ENCODE measurements around the gene ACP3.

Gene ACP3

GRCh38 chr3:132401255-132401654 is 84.0 kb downstream of the ACP3 start:
- H2AFZ ChIP-seq (ENCODE audit: low read depth, low read length, severe bottlenecking), result no peak overlapping the region
- no peaks in the 10 kb centered on the region for H3K9me2 ChIP-seq (replicated peaks; ENCODE audit: insufficient read depth, low read length)
- no peak overlapping the region for H3K4me2 ChIP-seq (ENCODE audit: low read depth, low read length, poor library complexity, severe bottlenecking)
- no peaks in the 10 kb centered on the region for H3K27me3 ChIP-seq (ENCODE audit: low read length)
- H3K27ac ChIP-seq (ENCODE audit: low read depth, low read length), result no peak overlapping the region
- no peaks in the 10 kb centered on the region for H3F3A ChIP-seq (ENCODE audit: insufficient read depth)
- H3K9me3 ChIP-seq (ENCODE audit: insufficient read depth, low read length), result no peaks in the 10 kb centered on the region
- H3K36me3 ChIP-seq (ENCODE audit: low read length), result no peaks in the 10 kb centered on the region
- no peak overlapping the region for H3K9ac ChIP-seq (ENCODE audit: low read length)
- H4K20me1 ChIP-seq (ENCODE audit: low read depth, low read length), result no peaks in the 10 kb centered on the region
- H3K79me2 ChIP-seq (ENCODE audit: insufficient read depth, low read length), result no peaks in the 10 kb centered on the region
- no peak for TF ChIP-seq EZH2phosphoT487 (conservative IDR thresholded peaks at IDR 0.05; ENCODE audit: low read length)
- no peak for TF ChIP-seq CTCF (IDR thresholded peaks at IDR 0.05; ENCODE audit: insufficient read depth, low read length, poor library complexity, severe bottlenecking)
- H3K4me3 ChIP-seq (ENCODE audit: insufficient read depth, low read length, poor library complexity, severe bottlenecking), result no peak overlapping the region

DNA sequence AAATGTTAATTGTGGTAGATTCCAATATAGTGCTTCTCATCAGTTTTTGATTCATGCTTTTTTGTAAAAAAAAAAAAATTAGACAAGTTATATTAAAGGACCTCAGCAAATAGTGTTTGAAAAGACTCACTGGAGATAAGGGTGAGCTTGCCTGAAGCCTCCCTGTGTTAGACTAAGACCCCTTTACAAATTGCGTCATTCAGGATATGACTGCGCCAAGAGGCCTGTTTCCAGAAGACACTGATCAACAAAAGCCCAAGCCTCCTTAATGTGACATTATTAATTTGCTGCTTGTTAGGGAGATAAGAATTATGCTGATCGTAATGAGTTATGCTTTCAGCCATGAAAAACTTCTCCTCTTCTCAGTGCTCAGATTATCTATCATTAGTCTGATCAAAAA is 87.1 kb downstream of the ACP3 start:
- no peak overlapping the region for H3K4me3 ChIP-seq (ENCODE audit: insufficient read depth, low read length, poor library complexity, severe bottlenecking)
- H3K79me2 ChIP-seq (ENCODE audit: insufficient read depth, low read length), result no peaks in the 10 kb centered on the region
- no peaks in the 10 kb centered on the region for H3K9me3 ChIP-seq (ENCODE audit: insufficient read depth, low read length)
- no peaks in the 10 kb centered on the region for H4K20me1 ChIP-seq (ENCODE audit: low read depth, low read length)
- no peak overlapping the region for H3K27ac ChIP-seq (ENCODE audit: low read depth, low read length)
- H3K4me2 ChIP-seq (ENCODE audit: low read depth, low read length, poor library complexity, severe bottlenecking), result no peak overlapping the region
- no peak overlapping the region for H2AFZ ChIP-seq (ENCODE audit: low read depth, low read length, severe bottlenecking)
- H3K27me3 ChIP-seq (ENCODE audit: low read length), result no peaks in the 10 kb centered on the region
- no peaks in the 10 kb centered on the region for H3F3A ChIP-seq (ENCODE audit: insufficient read depth)
- H3K9ac ChIP-seq (ENCODE audit: low read length), result no peak overlapping the region
- no peaks in the 10 kb centered on the region for H3K36me3 ChIP-seq (ENCODE audit: low read length)
- no peaks in the 10 kb centered on the region for H3K9me2 ChIP-seq (replicated peaks; ENCODE audit: insufficient read depth, low read length)
- TF ChIP-seq EZH2phosphoT487 (conservative IDR thresholded peaks at IDR 0.05; ENCODE audit: low read length) (no peak), CTCF (IDR thresholded peaks at IDR 0.05; ENCODE audit: insufficient read depth, low read length, poor library complexity, severe bottlenecking) (no peak)

DNA sequence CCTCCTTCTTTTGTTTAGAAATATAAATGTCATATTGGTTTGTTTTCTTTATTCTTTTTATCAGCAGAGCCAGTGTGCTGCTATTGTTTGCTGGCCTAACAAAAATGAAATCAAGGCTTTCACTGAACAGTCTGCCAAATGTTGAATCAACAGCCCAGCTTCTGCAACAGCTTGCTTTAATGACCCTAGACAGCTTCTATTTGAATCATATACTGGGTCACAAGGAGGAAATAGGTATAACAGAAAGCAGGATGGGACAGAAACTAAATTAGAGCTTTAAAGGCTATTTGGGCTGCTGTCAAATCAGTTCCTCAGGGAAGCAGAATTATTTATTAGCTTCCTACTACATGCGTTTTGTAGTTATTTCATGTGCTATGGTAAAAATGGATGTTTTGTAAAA is 88.0 kb downstream of the ACP3 start:
- Histone ChIP-seq H3F3A (ENCODE audit: insufficient read depth) (no peaks in the 10 kb centered on the region), H3K27me3 (ENCODE audit: low read length) (no peaks in the 10 kb centered on the region), H4K20me1 (ENCODE audit: low read depth, low read length) (no peaks in the 10 kb centered on the region), H3K9me2 (replicated peaks; ENCODE audit: insufficient read depth, low read length) (no peaks in the 10 kb centered on the region), H3K4me2 (ENCODE audit: low read depth, low read length, poor library complexity, severe bottlenecking) (no peak overlapping the region), H3K27ac (ENCODE audit: low read depth, low read length) (no peak overlapping the region), H3K9me3 (ENCODE audit: insufficient read depth, low read length) (no peaks in the 10 kb centered on the region), H2AFZ (ENCODE audit: low read depth, low read length, severe bottlenecking) (no peak overlapping the region), H3K79me2 (ENCODE audit: insufficient read depth, low read length) (no peaks in the 10 kb centered on the region), H3K9ac (ENCODE audit: low read length) (no peak overlapping the region), H3K4me3 (ENCODE audit: insufficient read depth, low read length, poor library complexity, severe bottlenecking) (no peak overlapping the region), H3K36me3 (ENCODE audit: low read length) (no peaks in the 10 kb centered on the region)
- TF ChIP-seq EZH2phosphoT487 (conservative IDR thresholded peaks at IDR 0.05; ENCODE audit: low read length) (no peak), CTCF (IDR thresholded peaks at IDR 0.05; ENCODE audit: insufficient read depth, low read length, poor library complexity, severe bottlenecking) (no peak)

Data from SU-DHL-6 (cell line).